NCI-H128 (cell line): Measurements from ENCODE around the gene TRIM47.

ENCODE experiments used
- DNase-seq: peaks from one replicate; lab custom pipeline; 2025; ENCODE audit not compliant: unreplicated experiment; lab: John Stamatoyannopoulos, UW

The TRIM47 gene, protein sequence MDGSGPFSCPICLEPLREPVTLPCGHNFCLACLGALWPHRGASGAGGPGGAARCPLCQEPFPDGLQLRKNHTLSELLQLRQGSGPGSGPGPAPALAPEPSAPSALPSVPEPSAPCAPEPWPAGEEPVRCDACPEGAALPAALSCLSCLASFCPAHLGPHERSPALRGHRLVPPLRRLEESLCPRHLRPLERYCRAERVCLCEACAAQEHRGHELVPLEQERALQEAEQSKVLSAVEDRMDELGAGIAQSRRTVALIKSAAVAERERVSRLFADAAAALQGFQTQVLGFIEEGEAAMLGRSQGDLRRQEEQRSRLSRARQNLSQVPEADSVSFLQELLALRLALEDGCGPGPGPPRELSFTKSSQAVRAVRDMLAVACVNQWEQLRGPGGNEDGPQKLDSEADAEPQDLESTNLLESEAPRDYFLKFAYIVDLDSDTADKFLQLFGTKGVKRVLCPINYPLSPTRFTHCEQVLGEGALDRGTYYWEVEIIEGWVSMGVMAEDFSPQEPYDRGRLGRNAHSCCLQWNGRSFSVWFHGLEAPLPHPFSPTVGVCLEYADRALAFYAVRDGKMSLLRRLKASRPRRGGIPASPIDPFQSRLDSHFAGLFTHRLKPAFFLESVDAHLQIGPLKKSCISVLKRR

GRCh38 chr17:75878174-75878998 is at the start of gene TRIM47:
Gene TRIM47, minus strand, starts transcription at chr17:75878581. Its CDS starts 33 bp downstream, at chr17:75878548.
- DNase-seq = no peak

DNA sequence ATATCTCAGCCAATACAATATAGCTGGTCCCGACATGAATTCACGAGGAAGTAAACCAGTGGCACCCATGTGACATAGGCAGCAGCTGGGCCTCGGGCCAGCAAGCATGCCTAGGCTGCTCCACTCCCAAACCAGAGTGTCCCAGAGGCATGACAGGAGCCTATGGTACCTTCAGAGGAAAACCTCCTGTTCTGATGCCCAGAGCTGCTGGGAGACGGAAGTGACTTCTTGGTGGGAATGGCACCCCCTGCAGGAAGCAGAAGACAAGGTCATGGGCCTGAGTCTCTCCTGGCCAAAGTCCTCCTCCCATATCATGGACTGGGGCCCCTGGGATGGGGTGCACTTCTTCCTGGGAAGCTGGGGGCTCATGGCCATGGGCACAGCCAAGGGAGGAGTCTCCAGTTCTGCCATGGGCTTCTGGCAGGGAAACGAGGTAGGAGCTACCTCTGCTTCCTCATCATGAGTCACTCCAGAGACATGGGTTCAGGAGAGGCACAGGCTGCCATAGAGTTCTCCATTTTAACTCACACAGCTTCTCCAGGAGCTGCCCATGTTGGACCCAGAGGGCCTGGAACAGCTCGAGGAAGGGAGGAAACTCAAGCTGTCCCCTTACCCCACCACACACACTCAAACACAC is 49.0 kb upstream of the TRIM47 start:
- DNase-seq = no peak

- DNase-seq = no peak
Observed at GRCh38 chr17:75926456-75926855, 48.1 kb upstream of the TRIM47 start.

DNA sequence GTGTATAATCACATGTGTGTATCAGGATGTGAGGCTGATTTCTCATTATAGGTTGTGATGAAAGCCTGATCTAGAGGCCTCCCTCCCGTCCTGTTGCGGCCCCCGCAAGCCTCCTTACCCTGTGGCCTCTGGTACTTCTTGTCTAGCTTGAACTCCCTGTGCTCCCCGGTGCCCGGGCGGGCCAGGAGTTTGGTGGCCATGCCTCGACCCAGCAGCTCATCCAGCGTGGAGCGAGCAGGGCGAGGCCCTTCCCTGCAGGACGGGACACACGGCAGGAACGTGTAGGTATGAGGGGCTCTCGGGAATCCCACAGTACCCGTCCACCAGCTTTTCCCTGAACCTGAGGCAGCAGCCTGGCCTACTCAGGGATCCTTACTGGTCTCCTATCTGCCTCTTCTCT is 47.5 kb upstream of the TRIM47 start:
- no peak for DNase-seq

DNA sequence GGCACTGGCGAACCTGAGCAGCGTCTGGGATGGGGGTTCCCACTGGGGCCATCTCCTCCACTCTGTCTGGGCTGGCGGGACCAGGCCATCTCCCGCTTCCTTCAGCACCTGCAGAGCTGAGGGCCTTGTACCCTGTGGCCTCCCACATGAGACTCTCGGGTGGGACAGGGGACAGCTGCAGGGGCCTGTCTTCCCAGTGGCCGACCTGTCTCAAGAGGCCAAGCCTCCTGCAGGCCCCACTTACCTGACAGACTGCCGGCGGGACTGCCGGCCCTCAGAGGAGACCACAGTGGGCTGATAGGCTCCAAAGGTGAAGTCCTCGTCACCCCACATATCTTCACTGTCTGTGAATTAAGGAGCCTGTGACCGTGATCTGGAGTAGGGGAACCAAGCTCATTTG is 46.7 kb upstream of the TRIM47 start:
- DNase-seq = no peak

DNA sequence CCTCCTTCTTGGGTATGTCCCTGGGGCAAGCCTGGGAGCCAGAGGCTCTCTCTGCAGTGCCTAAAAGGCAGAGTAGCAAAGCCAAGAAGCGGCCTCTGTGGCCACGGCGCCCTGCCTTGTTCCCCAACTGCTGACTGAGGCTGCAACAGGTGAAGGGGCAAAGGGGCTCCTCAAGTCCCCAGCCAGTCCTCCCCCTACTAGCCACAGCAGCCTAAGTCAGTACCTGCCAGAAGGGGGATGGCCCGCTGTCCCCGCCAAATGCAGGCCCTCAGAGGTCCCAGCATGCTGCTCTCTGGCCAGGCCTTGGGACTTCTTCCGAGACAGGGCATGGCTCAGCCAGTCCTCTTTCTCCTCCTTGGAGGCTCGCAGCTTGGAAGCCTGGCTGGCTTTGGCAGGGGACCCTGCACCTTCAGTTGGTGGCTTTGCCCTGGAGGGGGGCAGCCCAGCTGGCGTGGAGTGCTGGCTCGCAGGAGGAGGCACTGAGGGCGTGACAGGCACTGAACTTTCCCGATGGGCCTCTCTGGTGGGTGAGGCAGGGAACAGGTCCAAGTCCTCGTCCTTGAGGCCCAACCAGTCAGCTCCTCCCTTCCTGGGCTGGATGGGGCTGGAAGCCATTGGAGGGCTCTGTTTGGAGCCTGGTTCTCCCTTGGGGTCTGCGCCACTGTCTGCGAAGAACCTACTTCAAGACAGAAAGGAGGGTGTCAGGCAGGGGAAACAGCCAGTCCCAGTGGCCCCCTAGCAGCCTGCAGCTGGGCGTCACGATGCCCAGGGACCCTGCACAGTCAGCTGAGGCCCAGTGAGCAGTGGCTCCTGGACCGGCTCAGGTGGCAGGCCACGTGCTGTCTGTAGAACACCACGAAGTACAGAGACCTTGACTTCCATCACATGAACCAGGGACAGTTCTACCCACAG is 44.8 kb upstream of the TRIM47 start:
- no peak for DNase-seq

GRCh38 chr17:75922173-75922961 is 44.0 kb upstream of the TRIM47 start:
- no peak for DNase-seq

DNA sequence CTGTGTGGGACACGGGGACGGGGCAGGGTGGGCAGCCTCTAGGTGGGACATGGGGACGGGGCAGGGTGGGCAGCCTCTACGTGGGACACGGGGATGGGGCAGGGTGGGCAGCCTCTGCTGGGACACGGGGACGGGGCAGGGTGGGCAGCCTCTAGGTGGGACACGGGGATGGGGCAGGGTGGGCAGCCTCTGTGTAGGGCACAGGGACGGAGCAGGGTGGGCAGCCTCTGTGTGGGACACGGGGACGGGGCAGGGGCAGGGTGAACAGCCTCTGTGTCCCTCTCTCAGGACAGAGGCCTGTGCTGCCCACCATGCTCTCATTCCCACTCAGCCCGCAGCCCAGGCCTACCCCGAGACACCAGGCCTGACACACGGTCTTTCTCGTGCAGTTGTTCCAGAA is 43.2 kb upstream of the TRIM47 start:
- DNase-seq = no peak

- DNase-seq = no peak
Observed at GRCh38 chr17:75920045-75920560, 41.7 kb upstream of the TRIM47 start.

DNA sequence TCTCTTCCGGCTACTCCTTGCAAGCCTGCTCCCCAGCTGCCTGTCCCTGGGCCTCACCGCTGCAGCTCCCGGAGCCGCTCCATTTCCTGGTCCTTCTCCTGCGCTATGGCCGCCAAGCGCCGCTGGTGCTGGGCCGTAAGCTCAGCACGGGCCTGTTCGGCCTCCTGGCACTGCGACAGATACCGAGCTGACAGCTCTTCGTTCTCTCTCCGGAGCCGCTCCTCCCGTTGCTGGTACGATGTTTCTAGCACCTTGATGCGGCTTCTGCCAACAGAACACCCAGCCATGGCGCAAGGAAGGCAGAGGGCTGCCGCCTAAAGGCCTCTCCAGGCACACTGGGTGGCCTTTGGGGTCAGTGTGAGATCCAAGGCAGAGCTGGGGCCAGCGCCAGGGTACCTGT is 41.2 kb upstream of the TRIM47 start:
- DNase-seq = no peak

DNA sequence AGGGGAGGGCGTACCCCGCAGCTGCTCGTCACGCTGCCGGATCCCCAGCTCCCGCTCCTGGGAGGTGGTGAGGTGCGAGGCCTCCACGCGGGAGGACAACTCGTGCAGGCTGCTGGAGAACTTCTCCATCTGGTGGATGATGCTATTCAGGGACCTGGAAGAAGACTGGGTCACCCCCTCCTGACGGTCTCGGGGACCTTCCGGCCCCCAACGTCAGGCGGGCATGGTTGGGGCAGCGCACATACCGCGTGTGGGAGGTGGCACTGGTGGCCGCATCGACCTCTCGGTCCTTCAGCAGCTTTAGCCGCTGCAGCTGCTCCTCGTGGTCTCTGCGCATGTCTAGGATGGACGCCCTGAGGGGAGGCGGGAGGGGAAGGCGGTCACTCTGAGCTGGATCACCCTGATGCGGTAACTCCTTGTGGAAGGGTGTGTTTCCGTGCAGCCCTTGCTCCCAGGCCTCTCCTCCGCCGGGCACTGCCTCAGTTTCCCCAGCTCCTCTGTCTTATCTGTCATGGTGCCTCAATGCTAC is 39.6 kb upstream of the TRIM47 start:
- DNase-seq = no peak

- no peak for DNase-seq
Observed at GRCh38 chr17:75917141-75917916, 38.9 kb upstream of the TRIM47 start.

GRCh38 chr17:75915268-75915667 is 36.9 kb upstream of the TRIM47 start:
- DNase-seq = no peak

DNA sequence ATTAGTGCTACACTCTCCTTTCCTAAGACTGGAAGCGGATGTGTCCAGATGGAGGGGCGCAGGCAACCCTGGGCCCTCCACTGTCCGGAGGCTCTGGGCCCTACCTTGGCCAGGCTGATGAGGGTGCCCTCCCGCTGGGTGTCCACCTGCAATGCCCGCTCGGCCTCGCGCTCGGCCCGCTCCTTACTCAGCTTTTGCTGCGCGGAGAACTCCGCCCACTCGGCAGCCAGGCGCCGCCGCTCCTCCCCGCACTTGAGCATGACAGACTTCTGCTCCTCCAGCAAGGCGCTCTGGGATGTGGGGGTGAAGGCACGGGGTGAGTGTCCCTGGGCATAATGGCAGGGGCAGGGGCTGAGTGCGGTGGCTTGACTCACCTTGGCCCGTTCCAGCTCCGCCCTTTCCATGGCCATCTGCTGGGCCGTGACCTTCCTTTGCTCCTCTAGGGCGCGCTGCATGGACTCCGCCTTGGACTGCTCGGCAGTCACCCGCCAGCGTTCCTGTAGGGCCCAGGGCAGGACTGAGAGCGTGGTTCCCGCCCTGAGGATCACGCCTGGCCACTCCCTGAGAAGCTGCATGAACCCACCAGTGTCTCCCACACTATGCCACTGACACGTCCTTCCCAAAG is 36.4 kb upstream of the TRIM47 start:
- DNase-seq = no peak

- DNase-seq = no peak
Observed at GRCh38 chr17:75913537-75914210, 35.3 kb upstream of the TRIM47 start.

- no peak for DNase-seq
Observed at GRCh38 chr17:75910699-75911098, 32.3 kb upstream of the TRIM47 start.

DNA sequence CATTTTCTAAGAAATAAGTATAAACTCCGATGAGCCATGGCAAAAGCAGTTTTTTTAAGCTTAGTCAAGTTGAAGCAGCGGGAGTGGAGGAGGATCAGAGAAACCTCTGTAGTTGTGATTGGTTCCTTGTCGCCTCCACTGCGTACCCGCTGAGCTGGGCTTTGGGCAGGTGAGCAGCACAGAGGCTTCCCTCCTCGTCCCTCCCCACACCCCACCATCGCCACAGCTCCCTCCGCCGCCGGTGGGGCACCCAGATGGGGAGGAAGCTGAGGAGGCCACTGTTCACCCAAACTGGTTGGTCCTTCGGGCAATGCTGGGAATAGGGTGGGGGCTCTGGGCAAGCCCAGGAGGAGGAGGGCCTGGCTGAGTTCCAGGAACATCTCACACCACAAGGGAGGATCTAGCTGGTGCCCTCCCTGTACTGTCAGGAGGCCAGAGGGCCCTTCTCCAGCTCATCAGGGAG is 31.5 kb upstream of the TRIM47 start:
- no peak for DNase-seq
